ENCODE measurements around the gene PTGDR2.

Gene PTGDR2

DNA sequence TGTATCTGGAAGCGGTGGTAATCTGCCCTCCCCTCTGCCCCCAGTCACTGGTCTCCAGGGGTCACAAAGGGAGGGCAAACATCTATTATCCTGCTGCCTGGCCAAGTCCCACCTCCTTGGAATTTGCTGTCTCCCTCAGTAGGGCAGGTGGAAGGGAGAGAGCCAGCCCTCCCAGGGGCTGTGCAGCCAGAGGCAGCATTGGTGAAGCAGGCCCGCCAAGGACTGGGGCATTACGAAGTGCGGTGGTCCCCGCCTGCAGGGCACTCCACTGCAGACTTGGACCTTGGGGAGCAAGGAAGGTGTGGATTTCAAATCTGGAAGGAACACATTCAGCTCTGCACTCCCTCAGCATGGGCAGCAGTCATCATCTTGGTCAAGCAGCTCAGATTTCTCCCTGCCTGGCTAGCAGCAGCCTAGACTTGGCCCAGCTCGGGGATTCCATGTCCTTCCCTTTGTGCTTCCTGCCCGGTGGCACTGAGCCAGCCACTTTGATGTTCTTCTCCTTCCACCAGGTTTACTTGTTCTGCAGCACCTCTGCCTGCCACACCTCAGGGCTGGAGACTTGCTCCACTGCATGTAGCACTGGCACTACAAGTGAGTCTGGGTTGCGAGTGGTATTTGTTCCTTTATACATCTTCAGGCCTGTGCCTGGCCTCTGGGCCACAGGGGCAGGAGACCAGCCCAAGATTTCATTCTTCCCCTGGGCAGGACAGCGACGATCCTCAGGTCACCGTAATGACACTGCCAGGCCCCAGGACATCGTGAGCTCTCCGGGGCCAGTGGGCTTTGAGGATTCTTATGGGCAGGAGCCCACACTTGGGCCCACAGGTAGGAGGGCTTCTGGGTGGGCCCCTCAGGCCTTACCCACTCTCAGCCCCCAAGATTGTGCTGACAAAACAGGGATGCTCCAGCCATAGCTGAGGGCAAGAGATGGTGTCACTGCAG is 18.9 kb upstream of the PTGDR2 start:
- peak; percentile 13 for DNase-seq (ENCODE audit: low spot score)

DNA sequence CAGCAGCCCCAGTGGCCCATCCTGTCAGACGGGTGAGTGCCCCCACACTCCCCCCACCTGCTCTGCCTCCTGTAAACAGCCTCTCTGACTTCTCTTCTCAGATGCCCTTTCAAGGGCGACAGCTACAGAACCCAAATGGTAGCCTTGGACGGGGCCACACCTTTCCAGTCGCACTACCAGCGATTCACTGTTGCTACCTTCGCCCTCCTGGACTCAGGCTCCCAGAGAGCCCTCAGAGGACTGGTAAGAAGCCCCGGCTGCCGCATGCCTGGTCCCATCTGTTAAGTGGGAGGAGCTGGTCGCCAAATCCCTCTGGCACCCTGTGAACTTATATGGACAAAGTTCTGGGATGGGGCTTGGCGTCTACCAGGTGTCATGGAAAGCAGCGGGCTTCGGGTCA is 17.8 kb upstream of the PTGDR2 start:
- DNase-seq (ENCODE audit: low spot score) = no peak

DNA sequence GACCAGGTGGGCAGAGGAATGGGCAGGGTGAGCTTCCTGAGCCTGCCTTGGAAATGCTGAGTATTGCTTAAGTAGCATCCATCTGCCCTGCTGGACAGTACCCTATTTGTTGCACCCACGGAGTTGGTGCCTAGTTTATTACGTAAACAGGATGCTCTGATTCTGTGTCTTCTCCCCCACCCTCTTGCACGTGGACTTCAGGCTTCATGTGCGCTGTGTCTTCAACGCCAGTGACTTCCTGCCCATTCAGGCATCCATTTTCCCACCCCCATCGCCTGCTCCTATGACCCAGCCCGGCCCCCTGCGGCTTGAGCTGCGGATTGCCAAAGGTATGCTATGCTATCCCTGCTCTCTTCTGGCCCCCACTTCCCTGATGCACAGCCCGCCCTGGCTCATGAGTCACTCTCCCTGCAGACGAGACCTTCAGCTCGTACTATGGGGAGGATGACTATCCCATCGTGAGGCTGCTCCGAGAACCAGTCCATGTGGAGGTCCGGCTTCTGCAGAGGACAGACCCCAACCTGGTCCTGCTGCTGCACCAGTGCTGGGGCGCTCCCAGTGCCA is 17.3 kb upstream of the PTGDR2 start:
- no peak for DNase-seq (ENCODE audit: low spot score)

DNA sequence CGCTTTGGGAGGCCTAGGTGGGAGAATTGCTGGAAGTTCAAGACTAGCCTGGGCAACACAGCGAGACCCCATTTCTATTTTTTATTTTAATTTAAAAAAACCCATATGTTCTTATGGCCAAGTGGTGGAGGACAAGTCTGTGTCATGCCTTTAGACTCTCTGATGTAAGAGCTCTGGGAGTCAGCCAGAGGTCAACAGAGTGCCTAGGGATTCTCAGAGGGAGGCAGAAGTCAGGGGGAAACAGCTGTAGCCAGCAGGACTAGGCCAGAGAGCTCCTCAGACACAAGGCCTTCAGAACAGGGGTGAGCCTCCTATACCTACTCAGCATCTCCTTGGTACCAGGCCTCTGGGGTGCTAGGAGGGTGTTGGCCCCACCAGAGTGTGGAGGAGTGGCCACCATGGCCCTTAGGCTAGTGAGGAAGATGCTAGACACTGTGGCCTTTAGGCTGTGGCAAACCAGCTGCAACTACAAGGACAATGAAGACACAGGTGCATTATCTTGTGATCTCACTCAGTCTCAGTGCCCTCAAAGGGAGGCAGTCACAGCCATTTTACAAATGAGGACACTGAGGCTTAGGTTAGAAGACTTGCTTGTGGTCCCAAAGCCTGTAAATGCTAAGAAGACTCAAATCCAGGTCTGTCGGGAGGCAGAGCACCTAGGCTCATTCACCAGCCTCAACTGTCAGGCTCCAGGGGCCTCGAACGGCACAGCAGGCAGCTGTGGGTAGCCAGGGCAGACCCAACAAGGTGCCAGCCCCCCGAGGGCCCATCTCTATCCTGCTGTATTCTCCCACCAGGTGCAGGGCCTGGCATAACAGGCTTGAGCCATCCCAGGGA is 16.6 kb upstream of the PTGDR2 start:
- DNase-seq (ENCODE audit: low spot score) = no peak

DNA sequence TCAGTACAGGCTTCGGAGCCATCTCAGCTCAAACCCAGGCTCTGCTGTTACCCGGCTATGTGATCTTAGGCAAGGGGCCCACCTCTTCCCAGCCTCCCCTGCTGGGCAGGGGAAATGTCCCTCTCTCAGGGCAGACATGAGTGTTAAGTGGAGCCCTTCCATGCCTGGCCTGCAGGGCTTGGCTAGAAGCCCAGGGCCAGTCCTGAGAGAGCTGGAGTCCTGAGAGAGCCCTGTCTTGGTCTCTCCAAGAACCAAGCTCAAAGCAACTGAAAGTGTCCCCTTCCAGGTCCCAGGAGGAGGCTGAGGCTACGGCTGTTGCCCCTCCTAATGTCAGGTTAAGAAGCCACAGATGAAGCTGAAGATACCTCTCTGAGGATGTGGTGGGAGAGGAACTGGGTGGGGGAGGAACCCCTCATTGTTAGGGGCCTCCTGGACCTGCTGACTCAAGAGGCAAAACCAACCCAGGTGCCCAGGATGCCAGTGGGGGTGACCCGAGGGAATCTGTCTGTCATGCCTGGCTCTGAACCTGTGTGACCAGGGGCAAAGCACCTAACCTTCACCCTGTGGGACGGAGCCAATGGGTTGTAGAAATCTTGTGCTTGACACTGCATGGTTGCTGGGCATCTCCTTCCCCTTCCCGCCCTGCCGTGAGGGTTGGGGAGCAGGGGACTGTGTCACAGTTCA is 15.8 kb upstream of the PTGDR2 start:
- DNase-seq (ENCODE audit: low spot score) = no peak

DNA sequence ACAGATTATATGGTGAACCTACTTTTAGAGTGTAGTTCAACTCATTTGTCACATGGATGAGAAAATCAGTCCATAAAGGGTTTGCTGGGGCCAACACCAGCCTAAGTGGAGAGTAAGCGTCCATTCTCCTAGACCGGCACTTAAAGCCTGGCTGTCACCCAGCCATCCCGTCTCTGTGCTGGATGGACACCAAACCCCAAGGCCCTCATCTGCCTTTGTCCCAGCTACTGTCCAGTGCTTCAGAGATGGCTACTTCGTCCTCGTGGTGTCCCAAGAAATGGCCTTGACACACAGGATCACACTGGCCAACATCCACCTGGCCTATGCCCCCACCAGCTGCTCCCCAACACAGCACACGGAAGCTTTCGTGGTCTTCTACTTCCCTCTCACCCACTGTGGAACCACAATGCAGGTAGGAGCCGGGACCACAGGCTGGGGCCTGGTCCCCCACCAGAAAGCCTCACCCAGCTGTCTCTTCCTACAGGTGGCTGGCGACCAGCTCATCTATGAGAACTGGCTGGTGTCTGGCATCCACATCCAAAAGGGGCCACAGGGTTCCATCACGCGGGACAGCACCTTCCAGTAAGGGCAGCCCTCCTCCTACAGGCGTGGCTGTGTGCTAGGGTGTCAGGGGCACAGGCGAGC is 15.1 kb upstream of the PTGDR2 start:
- no peak for DNase-seq (ENCODE audit: low spot score)

DNA sequence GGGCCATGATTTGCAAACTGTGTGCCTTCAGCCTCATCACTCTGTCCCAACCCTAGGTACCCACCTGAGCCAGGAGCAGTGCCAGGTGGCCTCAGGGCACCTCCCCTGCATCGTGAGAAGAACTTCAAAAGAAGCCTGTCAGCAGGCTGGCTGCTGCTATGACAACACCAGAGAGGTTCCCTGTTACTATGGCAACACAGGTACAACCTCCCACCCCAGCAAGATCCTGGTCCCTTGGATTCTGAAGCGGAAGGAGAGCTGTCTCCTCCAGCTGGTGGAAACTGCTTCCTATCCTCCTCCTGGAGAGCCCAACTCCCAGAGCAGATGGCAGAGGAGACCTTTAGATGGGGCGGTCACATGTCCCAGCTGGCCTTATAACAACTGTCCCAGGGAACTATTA is 14.5 kb upstream of the PTGDR2 start:
- DNase-seq (ENCODE audit: low spot score) = no peak

DNA sequence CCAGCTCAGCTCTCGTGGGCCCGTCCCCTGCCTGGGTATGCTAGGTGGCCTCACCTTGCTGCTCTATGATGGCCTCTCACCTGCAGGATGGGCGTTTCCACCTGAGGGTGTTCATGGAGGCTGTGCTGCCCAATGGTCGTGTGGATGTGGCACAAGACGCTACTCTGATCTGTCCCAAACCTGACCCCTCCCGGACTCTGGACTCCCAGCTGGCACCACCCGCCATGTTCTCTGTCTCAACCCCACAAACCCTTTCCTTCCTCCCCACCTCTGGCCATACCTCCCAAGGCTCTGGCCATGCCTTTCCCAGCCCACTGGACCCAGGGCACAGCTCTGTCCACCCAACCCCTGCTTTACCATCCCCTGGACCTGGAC is 13.7 kb upstream of the PTGDR2 start:
- no peak for DNase-seq (ENCODE audit: low spot score)

DNA sequence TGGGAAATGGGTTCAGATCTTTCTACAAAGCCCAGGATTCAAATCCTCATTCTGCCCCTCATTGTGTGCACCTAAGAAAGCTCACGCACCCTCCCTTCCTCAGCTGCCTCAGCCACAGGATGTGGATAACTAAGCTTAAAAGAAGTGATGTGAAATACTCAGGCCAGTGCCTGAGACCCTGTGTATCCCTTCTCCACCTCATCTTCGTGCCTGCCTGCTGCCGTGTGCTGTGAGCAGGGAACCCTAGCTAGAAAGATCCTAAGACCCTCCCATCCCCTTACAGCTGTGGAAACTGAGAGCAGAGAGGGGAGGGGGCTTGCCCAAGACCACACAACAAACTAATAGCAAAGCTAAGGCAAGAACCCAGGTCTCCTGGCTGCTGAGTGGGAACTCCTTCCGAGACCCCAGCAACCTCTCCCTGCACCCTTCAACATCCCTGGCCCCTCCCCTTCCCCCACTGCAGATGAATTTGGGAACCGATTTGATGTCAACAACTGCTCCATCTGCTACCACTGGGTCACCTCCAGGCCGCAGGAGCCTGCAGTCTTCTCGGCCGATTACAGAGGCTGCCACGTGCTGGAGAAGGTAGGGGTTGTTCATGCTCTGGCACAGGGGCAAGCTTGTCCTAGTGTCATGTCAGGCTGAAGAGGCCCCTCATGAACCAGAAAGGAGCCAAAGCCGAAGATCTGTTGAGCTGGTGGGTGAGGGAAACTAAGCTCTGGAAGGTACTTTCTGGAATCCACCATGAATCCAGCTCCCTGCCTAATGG is 13.1 kb upstream of the PTGDR2 start:
- DNase-seq (ENCODE audit: low spot score) = no peak

DNA sequence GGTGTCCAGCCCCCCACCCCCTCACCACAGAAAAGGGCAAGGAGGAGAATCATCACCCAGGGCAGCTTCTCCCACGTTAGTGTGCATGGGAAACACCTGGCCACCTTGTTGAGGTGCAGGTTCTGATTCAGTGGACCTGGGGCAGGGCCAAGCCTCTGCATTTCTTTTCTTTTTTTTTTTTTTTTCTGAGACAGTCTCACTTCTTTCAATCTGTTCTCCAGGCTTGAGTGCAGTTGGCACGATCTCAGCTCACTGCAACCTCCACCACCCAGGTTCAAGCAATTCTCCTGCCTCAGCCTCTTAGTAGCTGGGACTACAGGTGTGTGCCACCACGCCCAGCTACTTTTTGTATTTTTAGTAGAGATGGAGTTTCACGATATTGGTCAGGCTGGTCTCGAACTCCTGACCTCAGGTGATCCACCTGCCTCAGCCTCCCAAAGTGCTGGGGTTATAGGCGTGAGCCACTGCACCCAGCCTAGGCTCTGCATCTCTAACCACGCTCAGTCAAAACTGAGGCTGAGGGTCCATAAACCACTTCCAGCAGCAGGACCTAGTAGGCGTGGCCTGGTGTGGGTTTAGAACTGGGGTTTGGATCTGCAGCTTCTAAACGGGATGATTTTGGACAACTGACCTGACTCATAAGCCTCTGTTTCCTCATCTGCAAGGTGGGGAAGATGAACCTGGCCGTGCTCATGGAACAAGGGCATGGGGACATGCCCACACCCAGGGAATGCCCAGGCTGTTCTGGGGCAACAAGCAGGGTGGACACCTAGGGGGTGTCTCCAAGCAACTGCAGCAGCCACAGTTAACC is 12.3 kb upstream of the PTGDR2 start:
- no peak for DNase-seq (ENCODE audit: low spot score)

DNA sequence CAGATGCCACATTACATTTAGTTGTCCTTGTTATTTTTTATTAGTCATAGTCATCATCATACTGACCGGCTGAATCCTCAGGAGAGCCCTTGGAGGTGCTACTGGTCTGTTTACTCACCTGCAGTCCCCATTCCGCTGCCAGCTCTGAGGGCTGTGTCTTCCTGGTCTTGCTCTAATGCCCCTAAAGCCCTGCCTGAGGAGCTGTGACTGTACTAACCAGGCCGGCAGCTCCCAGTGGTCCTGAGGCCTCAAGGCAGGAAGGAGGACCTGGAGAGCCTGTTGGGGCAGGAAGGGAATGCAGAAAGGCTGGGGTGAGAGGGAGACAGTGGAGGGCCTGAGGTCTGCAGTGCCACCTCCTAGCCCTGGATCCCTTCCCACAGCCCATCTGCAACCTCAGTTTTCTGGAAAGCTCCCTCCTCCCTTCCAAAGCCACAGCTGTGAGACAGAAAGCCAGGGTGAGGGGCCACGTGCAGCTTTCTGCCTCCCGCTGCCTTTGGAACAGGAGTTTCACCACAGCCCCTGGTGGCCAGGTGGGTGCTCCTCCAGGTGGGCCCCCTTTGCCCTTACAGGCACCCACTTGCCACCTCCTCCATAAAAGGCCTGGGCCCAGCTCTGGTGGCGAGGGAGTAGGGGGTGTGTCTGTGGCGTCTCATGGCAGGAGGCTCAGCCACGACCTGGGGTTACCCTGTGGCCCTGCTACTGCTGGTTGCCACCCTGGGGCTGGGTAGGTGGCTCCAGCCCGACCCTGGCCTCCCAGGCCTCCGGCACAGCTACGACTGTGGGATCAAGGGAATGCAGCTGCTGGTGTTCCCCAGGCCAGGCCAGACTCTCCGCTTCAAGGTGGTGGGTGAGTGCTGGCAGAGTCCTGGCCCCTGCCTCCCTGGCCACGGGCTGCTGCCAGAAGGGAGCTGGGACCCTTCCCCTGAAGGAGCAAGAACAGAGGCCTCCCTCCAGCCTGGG is 11.4 kb upstream of the PTGDR2 start, which contains the start of gene ZP1:
Gene ZP1, plus strand, starts transcription at position 632 of the 960 bp plus-strand sequence. Its CDS starts 20 bp downstream, at position 652.
- DNase-seq (ENCODE audit: low spot score) = no peak

DNA sequence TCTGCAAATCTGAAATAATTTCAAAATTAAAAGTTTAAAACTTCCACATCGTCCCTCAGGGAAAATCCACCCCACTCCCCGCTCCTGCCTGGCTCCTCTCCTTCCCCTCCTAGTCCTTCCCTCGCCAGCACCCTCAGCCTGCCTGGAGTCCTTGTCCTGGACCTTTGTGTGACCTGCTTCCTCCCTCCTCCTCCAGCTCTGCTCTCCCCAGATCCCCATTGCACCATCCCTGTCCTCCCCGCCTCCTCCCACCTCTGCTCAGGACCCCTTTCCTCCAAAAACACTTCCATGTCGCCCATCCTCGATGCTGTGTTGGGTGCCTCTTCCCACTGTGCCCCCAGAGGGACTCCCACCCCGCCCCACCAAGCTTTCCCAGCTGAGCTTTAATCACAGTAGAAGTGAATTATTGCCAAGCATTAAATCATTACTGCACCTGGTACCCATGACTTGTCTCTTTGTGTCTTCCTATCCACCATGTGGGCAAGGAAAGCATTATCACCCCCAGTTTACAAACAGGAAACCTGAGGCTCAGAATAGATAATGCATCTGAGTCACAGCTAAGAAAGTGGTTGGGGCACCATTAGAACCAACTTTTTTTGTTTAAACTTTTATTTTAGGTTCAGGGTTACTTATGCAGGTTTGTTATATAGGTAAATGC is 9.2 kb upstream of the PTGDR2 start:
- DNase-seq (ENCODE audit: low spot score) = no peak

DNA sequence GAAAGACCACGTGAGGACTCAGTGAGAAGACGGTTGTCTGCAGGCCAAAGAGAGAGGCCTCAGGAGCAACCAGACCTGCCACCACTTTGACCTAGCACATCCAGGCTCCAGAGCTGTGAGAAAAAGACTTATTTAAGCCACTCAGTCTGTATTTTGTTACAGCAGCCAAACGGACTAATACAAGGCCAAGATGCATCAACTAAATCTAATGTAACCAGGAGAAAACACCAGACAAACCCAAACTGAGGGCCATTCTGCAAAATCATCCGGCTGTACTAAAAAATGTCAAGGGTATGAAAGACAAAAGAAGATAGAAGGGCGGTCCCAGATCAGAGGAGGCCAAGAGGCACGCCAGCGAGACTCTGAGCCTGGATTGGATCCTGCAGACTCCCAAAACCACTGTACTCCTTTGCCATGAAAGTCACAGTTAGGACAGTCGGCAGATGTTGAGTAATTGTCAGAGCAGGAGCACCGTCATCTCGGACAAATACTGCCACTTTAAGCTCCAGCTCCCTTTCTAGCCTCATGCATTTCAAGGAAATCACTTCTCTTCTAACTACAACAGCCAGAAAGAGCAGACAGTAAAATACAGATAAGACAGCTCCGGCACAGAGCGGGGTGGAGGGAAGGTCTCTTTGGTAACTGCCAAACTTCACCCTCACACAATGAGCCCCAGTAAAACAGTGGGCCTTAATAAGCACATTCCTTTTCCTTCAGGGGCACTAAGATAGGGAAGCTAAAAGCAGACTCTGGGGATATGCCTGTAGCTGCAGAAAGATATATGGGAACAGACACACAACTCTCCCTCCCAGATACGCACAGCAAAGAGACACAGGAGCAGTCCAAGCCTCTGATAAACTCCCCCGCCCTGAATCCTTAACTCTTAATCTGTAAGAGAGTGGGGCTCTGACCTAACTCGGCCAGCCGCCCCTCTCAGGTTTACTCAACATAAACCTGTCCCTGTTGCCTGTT is 8.1 kb upstream of the PTGDR2 start:
- DNase-seq (ENCODE audit: low spot score) = no peak

DNA sequence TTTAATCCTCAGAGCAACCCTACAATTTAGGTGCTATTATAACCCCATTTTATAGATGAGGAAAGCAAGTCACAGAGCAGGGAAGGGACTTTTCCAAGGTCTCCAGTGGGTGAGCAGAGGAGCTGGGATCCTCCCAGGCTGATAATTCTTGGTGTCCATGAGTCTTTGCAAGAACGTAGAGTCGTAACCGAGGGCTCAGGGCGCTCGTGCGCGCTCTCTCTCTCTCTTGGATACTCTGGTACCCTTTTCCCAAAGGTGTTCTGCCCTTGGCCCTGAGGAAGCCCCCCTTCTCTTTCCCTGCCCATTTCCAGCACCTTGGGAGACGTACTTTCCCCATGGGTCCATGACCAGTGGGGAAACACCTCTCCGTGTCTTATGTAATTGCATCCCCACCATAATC is 6.4 kb upstream of the PTGDR2 start:
- no peak for DNase-seq (ENCODE audit: low spot score)

DNA sequence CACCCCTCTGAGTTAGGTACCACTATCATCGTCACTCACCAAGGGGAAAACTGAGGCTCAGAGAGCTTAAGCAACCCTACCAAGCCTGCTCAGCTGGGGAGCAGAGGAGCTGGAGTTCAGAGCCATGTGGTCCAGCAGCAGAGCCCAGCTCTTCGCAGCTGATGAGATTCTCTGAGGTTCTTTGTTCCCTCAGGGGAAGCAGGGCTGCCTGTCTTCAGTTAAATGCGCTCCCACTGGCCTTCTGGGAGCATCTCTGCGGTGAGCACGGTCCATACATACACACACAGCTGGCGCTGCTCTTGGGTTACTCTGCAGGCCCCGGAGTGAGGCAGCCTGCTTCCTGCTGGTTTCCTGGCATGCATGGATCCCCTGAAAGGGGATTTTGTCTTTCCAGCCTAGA is 5.2 kb upstream of the PTGDR2 start:
- DNase-seq (ENCODE audit: low spot score) = no peak

DNA sequence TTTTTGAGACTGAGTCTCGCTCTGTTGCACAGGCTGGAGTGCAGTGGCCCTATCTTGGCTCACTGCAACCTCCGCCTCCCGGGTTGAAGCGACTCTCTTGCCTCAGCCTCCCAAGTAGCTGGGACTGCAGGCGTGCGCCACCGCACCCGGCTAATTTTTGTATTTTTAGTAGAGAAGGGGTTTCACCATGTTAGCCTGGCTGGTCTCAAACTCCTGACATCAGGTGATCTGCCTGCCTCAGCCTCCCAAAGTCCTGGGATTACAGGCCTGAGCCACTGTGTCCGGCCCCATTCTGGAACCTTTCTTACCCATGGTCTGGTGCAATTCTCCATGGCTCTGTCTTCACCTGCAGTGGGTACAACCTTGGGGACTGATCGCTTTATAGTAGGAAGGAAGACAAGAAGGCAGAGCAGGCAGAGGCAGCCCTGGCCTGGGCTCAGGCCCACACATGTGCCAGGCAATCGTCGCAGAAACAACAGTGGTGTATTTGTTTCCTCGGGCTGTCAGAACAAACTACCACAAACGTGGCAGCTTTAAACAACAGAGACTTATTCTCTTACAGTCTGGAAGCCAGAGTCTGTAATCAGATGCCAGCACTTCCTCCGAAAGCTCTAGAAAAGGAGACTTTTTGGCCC is 4.0 kb upstream of the PTGDR2 start:
- no peak for DNase-seq (ENCODE audit: low spot score)
